Neural crest cell (in vitro differentiated cells): ENCODE results near the gene FAM98A. TPM values are rescaled to one million over a fixed set of nuclear protein-coding genes. Genes with fewer than 3 reads are reported as not detected.

Experiments
- DNase-seq: peaks from one replicate; pipeline ENCODE4 v3.0.0; 2021; ENCODE audit warnings: low read depth, mixed read lengths, low spot score
- H3K27ac Mint-ChIP-seq: one replicate; pipeline ENCODE4 v1.8.0; 2021; ENCODE audit warnings: mild to moderate bottlenecking, mixed read lengths; ENCODE audit not compliant: unreplicated experiment
- H3K27me3 Mint-ChIP-seq: 2 replicates; pipeline ENCODE4 v1.8.0; 2021; ENCODE audit warnings: low read depth, mild to moderate bottlenecking, mixed read lengths
- H3K36me3 Mint-ChIP-seq: 2 replicates; pipeline ENCODE4 v1.8.0; 2021; ENCODE audit warnings: low read depth, mild to moderate bottlenecking, mixed read lengths
- H3K4me1 Mint-ChIP-seq: 2 replicates; pipeline ENCODE4 v1.8.0; 2021; ENCODE audit warnings: mixed read lengths
- H3K4me3 Mint-ChIP-seq: one replicate; pipeline ENCODE4 v1.8.0; 2021; ENCODE audit warnings: mild to moderate bottlenecking, mixed read lengths
- H3K9me3 Mint-ChIP-seq: 2 replicates; pipeline ENCODE4 v1.8.0; 2021; ENCODE audit warnings: mixed read lengths
- CTCF ChIP-seq: fragments of 200-600 bp; sonication (generic); conservative IDR thresholded peaks from 2 replicates; pipeline ENCODE4 v1.5.0; 2021; ENCODE audit warnings: antibody characterized with exemption, mild to moderate bottlenecking
- total RNA-seq: library from RNA; stranded (reverse); gene quantifications from 2 replicates; pipeline ENCODE4 v1.2.1, GENCODE V29; 2021

The FAM98A gene
- total RNA-seq, 1 donor from 2014 or later: 41.7 TPM

DNA sequence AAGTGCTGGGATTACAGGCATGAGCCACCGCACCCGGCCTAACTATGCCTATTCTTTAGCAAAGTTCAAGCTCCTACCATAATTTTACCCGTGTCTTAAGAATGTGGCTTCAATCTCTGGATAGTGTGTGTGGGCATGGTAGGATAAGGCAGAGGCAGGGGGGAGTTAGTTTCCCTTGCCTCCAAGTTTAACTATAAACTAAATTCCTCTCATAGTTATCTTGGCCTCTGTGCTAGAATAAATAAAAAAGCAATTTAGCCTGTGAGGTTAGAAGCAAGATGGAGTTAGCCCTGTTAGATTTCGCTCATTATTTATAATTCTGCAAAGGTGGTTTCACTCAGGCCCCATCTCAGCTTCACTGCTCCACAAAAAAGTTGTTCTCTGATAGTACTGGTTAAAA is 7.0 kb upstream of the FAM98A start:
- Mint-ChIP-seq H3K27ac (no peak overlapping the region), H3K27me3 (no peaks in the 10 kb centered on the region), H3K36me3 (peaks cover under 1% of the 10 kb centered on the region), H3K4me3 (no peak overlapping the region), H3K9me3 (peaks cover 10% of the 10 kb centered on the region), H3K4me1 (peaks cover 18% of the 10 kb centered on the region)
- no peak for TF ChIP-seq CTCF
- no peak for DNase-seq

DNA sequence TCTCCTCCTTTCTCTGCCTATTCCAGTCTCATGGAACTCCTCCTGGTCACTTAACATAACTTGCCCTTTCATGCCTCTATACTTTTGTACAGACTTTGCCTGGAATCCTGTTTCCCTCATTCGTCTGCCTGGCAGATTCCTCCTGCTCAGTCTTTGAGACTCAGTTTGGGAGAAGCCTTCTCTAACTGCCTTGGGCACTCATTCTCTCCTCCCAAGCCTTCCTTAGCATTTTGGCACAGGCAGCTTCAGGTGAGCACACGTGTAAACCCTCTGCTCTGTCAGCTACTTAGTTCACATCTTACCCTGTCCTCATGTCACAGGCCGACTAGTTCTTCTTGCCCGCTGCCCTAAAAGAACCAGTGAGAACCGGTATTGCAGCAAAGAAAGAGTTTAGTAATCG is 6.0 kb upstream of the FAM98A start:
- no peak overlapping the region for H3K4me3 Mint-ChIP-seq
- H3K27me3 Mint-ChIP-seq: no peaks in the 10 kb centered on the region
- peaks cover 19% of the 10 kb centered on the region for H3K4me1 Mint-ChIP-seq
- DNase-seq: no peak
- no peak for TF ChIP-seq CTCF
- H3K9me3 Mint-ChIP-seq: peaks cover 8% of the 10 kb centered on the region
- H3K36me3 Mint-ChIP-seq: no peaks in the 10 kb centered on the region
- no peak overlapping the region for H3K27ac Mint-ChIP-seq

- no peak for DNase-seq
- Mint-ChIP-seq H3K36me3 (no peaks in the 10 kb centered on the region), H3K27ac (no peak overlapping the region), H3K27me3 (no peaks in the 10 kb centered on the region), H3K9me3 (no peaks in the 10 kb centered on the region), H3K4me3 (no peak overlapping the region), H3K4me1 (peaks cover 26% of the 10 kb centered on the region)
- TF ChIP-seq CTCF: no peak
Observed at GRCh38 chr2:33603416-33603815, 4.3 kb upstream of the FAM98A start.

GRCh38 chr2:33602201-33602830 is 3.2 kb upstream of the FAM98A start:
- peaks cover 26% of the 10 kb centered on the region for H3K4me1 Mint-ChIP-seq
- no peak for TF ChIP-seq CTCF
- H3K27me3 Mint-ChIP-seq: no peaks in the 10 kb centered on the region
- DNase-seq: no peak
- H3K4me3 Mint-ChIP-seq: peak overlapping the region; percentile 64
- no peak overlapping the region for H3K27ac Mint-ChIP-seq
- no peaks in the 10 kb centered on the region for H3K36me3 Mint-ChIP-seq
- H3K9me3 Mint-ChIP-seq: no peaks in the 10 kb centered on the region

DNA sequence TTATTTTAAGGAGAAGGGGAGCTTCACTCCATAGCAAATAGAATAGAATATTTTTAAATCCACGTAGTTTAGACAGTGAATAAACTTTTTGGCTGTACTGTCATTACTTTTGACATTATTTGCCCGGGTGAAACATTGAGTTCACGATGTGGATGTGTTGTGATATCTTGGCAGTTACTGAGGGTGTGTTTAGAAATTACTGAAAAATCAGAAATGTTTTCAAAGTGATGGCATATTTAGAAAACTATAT is 769 bp upstream of the FAM98A start:
- TF ChIP-seq CTCF: no peak
- Mint-ChIP-seq H3K27me3 (no peaks in the 10 kb centered on the region), H3K9me3 (no peaks in the 10 kb centered on the region), H3K4me3 (peak overlapping the region; percentile 98), H3K36me3 (no peaks in the 10 kb centered on the region), H3K27ac (no peak overlapping the region), H3K4me1 (peaks cover 27% of the 10 kb centered on the region)
- no peak for DNase-seq
